ENCODE data around the gene RBM38. TPM values are rescaled to one million over a fixed set of nuclear protein-coding genes. Genes with fewer than 3 reads are reported as not detected.

RBM38 gene
- total and polyA plus RNA-seq, 2 of the 13 experiments (the other 11 are each of a cell fraction or from before 2014, with no cell fraction given) = 24.2 to 34.2 TPM

GRCh38 chr20:57440678-57441509, 49.7 kb downstream of the RBM38 start:
- no TSS peak for BruUV-seq (replicated peaks)
- no peak overlapping the region for H3K27ac ChIP-seq (ENCODE audit: extremely low read length, insufficient read depth, low read length)
- TF ChIP-seq ZNF335 (CRISPR knock-in tag; IDR thresholded peaks at IDR 0.05) = no peak
- no peak for TF ChIP-seq MIXL1 (CRISPR knock-in tag; IDR thresholded peaks at IDR 0.05)
- no peak for TF ChIP-seq KDM6A (CRISPR knock-in tag; IDR thresholded peaks at IDR 0.05; ENCODE audit: low read depth)
- TF ChIP-seq, protein P1, sequence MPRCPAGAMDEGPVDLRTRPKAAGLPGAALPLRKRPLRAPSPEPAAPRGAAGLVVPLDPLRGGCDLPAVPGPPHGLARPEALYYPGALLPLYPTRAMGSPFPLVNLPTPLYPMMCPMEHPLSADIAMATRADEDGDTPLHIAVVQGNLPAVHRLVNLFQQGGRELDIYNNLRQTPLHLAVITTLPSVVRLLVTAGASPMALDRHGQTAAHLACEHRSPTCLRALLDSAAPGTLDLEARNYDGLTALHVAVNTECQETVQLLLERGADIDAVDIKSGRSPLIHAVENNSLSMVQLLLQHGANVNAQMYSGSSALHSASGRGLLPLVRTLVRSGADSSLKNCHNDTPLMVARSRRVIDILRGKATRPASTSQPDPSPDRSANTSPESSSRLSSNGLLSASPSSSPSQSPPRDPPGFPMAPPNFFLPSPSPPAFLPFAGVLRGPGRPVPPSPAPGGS (CRISPR knock-in tag; IDR thresholded peaks at IDR 0.05) = 0 out of 2 replicates have a peak, but pooled peaks have one; percentile 30
- TF ChIP-seq UBTF (CRISPR knock-in tag; IDR thresholded peaks at IDR 0.05) = 0 out of 2 replicates have a peak, but pooled peaks have one; percentile 19
- TF ChIP-seq, protein P2, sequence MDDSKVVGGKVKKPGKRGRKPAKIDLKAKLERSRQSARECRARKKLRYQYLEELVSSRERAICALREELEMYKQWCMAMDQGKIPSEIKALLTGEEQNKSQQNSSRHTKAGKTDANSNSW (CRISPR knock-in tag; IDR thresholded peaks at IDR 0.05; ENCODE audit: borderline replicate concordance) = no peak
- TF ChIP-seq GATAD2A (CRISPR knock-in tag; IDR thresholded peaks at IDR 0.05) = no peak
- TF ChIP-seq HINFP (CRISPR knock-in tag; IDR thresholded peaks at IDR 0.05; ENCODE audit: low read depth) = no peak
- TF ChIP-seq ZNF446 (CRISPR knock-in tag; IDR thresholded peaks at IDR 0.05) = 0 out of 2 replicates have a peak, but pooled peaks have one; percentile 18
- TF ChIP-seq GLI4 (CRISPR knock-in tag; IDR thresholded peaks at IDR 0.05; ENCODE audit: borderline replicate concordance) = 0 out of 2 replicates have a peak, but pooled peaks have one; percentile 18
- TF ChIP-seq HIVEP1 (CRISPR knock-in tag; IDR thresholded peaks at IDR 0.05) = 0 out of 2 replicates have a peak, but pooled peaks have one; percentile 14
- no peak for TF ChIP-seq SALL1 (CRISPR knock-in tag; IDR thresholded peaks at IDR 0.05)
- TF ChIP-seq ZNF143 (CRISPR knock-in tag; IDR thresholded peaks at IDR 0.05) = no peak
- peak; percentile 45; the same call in 1 of the 2 replicates for TF ChIP-seq SRF (IDR thresholded peaks at IDR 0.05; ENCODE audit: low read depth, low read length)
- TF ChIP-seq NFIC (IDR thresholded peaks at IDR 0.05; ENCODE audit: low read length) = no peak
- TF ChIP-seq ZFX (CRISPR knock-in tag; IDR thresholded peaks at IDR 0.05; ENCODE audit: low read depth) = peak; percentile 30; the same call in 1 of the 2 replicates

More at GRCh38 chr20:57440678-57441509, 49.7 kb downstream of the RBM38 start:
- 44% methylated on average over 23 of the region's 33 CpGs for WGBS (ENCODE audit: low lambda C conversion rate)
- Histone ChIP-seq H3K4me2 (ENCODE audit: low read depth, low read length) (no peak overlapping the region; the same call in 1 of the 2 replicates), H2AFZ (ENCODE audit: low read length) (no peak overlapping the region), H4K20me1 (ENCODE audit: insufficient read depth, low read length) (no peaks in the 10 kb centered on the region; the same call in 1 of the 2 replicates), H3K4me3 (replicated peaks in 1 of 3; ENCODE audit: insufficient read depth in 1 of 3, low read depth in 2 of 3, low read length in 3 of 3) (no peak overlapping the region), H3K79me2 (ENCODE audit: insufficient read depth, low read length) (no peaks in the 10 kb centered on the region), H3K27me3 (ENCODE audit: control insufficient read depth in 1 of 2, insufficient read depth in 2 of 2, low read length in 2 of 2) (peaks cover 9 to 58% of the 10 kb centered on the region in 2 experiments), H3K9ac (ENCODE audit: insufficient read depth, low read depth, low read length) (no peak overlapping the region), H3K36me3 (replicated peaks in 1 of 2; ENCODE audit: control insufficient read depth in 1 of 2, insufficient read depth in 2 of 2, low read length in 2 of 2) (no peaks in the 10 kb centered on the region), H3K9me3 (ENCODE audit: low read length) (no peaks in the 10 kb centered on the region), H3K4me1 (ENCODE audit: insufficient read depth, low read length) (peaks cover 17% of the 10 kb centered on the region)
- ChIA-PET CTCF (ENCODE audit: low intra/inter-chr PET ratio, low total read pairs) (no interaction called here), POLR2A (interaction anchor here (0.8 to 1.2 kb wide), 2 partner anchors 10 to 13 kb away, joined by 3 read pairs; no protein-coding TSS in a partner anchor)
- FAIRE-seq = no peak
- no peak for DNase-seq (ENCODE audit: low spot score)
- ATAC-seq = peak; percentile 74
- in situ Hi-C loops (cut with HindIII; ENCODE audit: extremely low pct_ligation_motif_present, low pct_unique_long_range_greater_than_20kb) (no loop called here), intact Hi-C loops (cut with micrococcal nuclease; ENCODE audit: unreplicated experiment) (no loop called here)
